HS-27A (cell line): ENCODE measurements around the gene MSH3.
"Not testable (repeated sequence)": the region's sequence is repeated elsewhere in the genome, so short reads cannot be mapped to it uniquely, and the experiment has no call there.

Experiments used
- DNase-seq: peaks from one replicate; pipeline ENCODE4 v3.0.0-alpha.2; 2012; ENCODE audit warnings: low read depth, missing footprints

The MSH3 gene

DNA sequence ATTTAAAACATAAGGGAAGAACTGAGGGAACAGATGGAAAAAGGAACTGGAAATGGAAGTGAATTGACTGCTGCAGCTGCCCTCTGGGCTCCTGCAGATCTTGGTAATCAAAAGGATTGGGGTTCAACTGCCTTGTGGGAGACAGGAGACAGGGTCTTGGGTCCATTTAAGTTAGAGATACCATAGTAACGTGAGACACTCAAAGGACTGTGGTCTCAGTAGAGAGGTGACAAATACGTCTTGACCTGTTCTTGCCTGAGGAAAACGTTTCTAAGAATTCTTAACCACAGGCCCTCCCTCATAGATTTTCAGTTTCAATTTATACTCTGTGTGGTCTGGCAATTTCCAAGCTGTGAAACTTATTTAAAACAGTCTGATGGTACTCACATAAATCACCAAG is 101.2 kb downstream of the MSH3 start:
- DNase-seq, result no peak

DNA sequence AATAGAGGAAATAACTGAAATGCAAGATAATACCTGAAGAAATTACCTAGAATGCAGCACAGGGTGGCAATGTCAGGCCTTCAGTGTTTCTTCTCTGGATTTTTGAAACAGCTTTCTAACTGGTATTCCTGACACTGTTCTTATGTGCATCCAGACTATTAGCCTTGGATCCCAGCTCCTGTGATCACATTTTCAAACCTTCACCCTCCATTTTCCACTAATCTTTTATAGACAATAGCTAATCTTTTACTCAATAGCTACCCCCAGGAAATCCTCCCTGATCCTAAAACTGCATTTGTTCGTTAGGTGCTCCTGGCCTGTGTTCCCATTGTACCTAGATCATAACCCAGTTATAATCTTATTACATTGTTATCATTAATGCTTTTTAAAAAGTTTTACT is 101.8 kb downstream of the MSH3 start:
- DNase-seq, result no peak

DNA sequence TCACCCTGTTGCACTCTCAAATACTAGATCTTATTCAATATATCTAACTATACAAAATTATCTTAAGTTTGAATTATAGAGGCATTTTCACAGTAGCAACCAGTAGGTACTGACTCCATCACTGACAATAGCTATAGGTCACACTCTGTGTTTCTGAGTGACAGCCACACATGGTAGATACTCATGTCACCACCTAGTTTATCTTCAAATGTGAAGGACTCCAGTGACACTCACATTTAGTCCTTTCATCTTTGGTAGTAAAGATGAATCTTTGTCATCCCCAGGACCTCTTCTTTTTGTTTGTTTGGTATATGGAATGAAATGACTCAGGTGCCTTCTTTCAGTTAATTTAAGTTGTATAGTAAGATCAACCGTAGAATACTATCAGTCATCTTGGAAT is 102.8 kb downstream of the MSH3 start:
- DNase-seq, result no peak

DNA sequence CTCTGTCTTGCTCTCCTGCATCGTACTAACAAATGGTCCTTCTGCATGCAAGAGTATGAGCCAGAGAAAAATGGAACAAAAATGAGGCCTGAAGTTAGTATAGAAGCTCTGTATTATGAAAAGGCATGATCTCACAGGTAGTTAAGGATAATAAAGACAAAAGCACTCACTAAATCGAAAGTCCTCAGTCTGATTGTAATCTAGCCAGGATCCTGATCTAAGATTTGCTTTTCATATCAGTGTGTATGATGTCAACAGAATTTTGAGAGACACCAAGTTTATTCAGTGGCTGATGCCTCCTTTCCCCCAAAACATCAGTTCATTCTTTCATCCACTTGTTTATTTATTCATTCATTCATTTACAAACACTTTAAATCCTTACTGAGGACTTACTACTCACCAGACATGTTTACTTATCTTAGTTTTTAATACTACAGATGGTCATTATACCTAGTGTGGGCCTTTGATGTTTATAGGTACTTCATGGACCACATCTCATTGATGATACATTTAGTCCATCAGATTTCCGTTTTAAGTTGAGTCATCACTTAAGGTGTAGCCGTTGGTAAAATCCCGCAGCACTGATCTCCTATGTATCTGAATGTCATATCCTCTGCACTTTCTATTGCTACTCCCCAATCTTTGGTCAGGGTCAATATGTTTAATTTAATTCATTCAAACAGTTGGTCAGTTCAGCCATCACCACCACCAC is 105.6 kb downstream of the MSH3 start:
- DNase-seq, result no peak

DNA sequence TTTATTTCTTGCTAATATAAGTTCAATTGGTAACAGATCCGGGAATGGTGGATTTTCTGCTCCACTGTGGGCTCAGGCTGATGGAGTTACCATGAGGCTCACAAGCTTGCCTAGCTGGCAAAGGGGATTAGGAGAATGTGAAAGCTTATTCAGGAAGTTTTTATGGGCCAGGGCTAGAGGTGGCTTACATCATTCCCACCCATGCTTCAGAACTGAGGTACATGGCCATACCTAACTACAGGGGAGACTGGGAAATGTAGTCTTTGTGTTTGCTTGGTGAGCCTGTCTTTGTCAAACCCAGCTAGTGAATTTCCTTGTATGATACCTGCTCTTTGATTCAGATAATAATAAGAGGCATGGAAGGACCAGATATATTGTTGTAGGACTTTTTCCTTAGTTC is 106.2 kb downstream of the MSH3 start:
- no peak for DNase-seq

DNA sequence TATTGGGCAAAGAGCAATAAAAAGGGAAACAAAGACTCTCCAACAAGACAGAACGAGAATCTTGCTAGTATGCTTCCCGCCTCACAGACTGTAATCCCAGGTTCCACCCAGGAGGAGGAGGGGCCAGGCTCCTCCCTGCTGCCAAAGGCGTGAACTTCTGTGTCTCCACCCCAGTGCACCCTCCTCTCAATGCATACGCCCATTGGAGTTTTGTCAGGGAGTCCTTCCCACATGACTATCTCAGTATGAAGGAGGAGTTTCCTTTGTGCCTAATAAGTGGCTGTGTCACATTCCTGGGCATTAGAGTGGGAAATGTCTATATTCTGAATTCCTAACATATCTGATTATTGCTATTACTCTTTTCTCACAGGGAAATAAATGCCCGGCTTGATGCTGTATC is 106.7 kb downstream of the MSH3 start:
- DNase-seq, result no peak

DNA sequence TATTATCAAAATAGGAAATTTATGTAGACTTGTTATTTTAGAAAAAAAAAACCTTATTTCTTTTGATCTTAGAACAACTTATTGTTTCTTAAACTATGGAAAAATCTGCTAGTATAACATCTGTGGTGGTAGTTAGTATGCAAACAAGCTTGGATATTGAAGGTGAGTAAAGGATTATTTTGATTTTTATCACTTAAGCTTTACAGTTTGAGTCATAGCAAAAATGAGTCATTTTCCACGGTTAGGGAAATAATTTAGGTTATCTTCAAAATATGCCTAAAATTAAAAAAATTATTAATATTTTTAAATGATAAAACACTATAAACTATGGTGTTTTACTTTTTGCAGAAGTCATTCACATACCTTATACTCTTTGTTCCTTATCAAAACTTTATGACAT is 107.5 kb downstream of the MSH3 start:
- DNase-seq, result no peak

DNA sequence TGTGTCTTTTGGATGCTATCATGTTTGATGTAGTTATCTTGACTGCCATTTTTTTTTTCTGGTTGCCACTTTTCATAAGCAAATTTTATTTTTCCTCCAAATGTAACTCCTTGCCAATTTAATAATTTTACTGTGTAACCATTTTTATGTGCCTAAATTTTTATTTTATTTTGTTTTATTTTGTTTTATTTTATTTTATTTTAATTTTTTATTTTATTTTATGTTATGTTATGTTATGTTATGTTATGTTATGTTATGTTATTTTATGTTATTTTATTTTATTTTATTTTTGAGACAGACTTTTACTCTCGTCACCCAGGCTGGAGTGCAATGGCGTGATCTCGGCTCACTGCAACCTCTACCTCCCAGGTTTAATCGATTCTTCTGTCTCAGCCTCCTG is 108.1 kb downstream of the MSH3 start:
- DNase-seq, result no peak

DNA sequence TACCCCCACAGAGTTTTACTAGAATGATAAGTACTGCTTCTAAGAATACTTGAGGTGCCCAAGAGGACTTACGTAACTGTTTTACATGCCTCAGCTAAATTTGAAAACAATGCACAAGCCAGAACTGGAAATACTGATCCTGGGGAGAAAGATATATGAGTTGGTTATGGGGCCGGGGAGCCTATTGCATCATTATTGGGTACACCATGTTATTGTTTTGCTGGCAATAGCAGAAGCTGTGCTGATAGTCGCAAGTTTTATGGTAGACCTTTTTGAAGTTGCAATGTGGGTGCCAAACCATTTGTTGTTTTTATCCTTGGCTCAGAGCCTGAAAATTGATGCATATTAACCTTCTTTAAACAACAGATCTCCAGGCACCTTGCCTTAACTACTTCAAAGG is 108.8 kb downstream of the MSH3 start:
- no peak for DNase-seq

DNA sequence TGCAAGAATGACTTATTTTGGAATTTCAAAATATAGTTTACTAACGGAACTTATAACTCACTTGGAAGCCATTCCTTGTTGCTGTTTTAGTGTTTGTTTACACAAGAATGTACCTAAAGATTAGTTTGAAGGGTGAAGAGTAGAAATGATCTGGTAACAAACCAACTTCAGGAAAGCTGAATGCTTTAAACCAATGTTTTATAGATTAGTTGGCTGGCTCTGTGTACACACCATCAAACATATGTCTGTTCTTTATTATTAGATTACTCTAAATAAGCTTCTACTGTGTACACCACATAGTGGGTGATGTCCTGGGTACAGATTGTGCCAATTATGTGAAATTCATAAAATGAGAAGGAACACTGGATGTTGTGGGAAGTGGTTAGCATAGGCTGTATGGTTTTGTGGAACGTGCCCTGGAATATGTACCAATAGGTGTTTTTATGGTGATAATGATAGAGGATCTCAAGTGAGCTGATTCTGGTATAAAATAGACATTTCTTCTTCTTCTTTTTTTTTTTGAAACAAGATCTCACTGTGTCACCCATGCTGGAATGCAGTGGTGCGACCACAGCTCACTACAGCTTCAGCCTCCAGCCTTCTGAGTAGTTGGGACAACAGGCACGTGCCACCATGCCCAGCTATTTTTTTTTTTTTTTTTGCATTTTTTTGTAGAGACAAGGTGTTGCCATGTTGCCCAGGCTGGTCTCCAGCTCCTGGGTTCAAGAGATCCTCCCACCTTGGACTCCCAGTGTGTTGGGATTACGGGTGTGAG is 109.6 kb downstream of the MSH3 start:
- no peak for DNase-seq

DNA sequence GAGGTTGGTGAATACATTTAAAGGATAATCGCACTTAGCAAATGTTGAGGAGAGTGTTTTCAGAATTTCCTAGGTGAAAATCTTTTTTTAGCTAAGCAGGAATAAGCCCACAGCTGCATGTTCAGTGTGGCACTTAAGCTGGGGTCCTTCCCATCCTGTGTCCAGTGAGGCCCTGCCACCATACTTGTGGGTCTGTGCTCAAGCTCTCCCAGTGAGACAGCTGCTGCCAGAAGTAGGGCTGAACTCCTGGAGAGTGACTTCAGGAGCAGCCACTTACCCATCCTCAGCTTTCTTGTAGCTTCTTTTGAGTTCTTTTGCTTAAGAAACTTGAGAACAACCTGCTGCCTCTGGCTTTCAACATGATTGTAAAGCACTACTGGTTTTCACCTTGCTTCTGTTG is 110.3 kb downstream of the MSH3 start:
- DNase-seq, result no peak

DNA sequence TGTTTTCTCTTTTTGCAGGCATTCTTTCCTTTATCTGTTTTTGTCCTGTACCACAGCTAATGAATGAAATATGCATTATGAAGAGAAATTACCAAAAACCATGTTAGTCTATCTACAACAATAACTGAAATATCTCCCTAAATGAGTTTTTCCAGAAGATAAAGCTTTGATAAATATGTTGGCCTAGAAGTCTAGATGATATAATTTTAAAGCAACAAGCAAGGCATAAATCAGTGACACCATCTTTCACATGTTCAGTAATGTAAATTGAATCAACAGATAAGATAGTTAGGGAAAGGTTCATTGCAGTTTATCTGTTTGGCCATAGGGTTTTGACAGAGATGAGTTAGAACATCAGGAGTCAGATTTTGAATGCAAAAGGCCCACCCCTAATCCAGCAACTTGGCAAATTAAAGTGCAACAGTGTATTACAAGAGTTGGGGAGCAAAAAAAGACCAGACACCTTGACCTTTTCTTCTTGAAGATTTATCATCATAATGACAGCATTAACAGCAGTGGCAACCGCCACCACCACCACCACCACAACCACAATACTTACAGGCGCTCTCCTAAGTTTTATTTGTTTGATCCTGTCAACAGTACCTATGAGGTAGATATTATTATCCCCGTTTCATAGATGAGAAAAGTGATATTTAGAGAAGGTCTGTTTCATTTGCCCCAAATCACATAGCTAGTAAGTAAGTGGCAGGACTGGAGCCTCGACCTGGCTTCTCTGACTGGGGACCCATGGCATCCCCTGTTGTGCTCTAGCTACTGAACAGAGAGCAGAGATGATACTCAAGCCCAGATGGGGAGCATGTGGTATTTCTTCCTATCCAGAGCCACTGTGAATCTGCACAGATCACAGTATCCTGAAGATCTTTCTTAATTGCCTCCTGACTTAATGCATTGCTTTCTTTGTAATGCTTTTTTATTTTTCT is 123.2 kb downstream of the MSH3 start:
- DNase-seq, result no peak

DNA sequence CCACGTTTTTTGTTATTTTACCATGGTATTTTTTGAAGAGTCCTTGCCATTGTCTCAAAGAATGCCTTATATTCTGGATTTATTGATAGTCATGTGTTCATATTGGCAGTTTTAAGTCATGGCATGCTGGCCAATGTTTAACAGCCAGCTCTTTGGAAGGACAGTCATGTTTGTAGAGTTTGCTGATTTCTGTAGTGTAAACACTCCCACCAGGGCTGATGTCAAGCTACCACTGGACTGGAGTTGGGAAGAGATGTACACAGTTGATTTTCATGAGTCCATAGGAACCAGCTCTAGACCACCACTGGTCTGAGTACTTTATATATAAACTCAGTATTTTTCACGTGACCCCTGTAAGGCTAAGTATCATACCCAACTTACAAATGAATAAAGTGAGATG is 125.6 kb downstream of the MSH3 start:
- no peak for DNase-seq

DNA sequence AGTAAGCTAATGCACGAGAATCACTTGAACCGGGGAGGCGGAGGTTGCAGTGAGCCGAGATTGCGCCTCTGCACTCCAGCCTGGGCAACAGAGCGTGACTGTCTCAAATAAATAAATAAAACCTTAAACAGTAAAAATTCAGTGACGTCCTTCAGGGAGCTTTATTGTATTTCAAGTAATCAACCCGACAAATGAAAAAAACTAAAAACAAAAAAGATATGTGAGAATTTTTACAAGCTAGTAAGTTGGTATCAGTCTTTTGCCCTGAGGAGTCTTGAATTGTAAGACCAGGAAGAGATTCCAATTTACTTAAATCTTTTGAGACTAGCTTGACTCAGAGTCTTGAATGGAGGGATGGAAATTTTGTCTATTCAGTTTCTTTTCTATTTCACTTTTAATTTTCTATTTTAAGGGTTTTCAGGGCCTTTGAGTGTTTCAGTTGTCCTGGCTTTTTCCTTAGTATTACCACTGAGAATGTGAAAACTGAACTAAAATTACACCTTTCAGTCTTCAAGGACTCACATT is 126.4 kb downstream of the MSH3 start:
- DNase-seq, result no peak

DNA sequence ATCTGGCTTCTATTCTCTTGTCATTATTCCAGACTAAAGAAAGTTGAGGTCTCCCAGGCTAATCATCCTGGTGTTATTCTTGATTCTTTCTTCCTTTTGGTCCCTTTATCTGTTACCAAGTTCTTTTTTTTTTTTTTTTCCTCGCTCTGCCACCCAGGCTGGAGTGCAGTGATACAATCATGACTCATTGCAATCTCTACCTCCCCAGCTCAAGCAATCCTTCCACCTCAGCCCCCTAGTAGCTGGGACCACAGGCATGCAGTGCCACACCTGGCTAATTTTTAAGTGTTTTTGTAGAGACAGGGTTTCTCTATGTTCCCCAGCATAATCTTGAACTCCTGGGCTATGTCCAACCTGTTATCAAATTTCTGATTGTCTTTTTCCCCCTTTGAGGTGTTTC is 126.9 kb downstream of the MSH3 start:
- DNase-seq, result no peak

DNA sequence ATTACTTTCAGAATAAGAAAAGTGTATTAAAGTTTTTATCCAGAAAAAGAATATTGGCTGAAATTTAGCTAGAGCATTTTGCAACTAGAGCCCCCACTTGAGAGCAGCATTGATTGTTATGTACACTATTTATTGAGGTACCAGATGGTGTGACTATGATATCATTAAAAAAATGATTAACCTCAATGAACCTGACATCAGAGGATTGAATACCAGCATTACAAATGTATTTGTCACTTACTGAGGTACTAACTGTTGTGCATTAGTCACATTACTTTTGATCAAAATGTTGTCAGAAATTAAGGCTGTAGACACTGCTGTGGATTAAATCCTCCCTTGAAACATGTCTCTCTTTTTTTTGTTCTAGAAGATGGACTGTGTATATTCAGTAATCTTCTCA is 128.2 kb downstream of the MSH3 start:
- DNase-seq, result no peak

DNA sequence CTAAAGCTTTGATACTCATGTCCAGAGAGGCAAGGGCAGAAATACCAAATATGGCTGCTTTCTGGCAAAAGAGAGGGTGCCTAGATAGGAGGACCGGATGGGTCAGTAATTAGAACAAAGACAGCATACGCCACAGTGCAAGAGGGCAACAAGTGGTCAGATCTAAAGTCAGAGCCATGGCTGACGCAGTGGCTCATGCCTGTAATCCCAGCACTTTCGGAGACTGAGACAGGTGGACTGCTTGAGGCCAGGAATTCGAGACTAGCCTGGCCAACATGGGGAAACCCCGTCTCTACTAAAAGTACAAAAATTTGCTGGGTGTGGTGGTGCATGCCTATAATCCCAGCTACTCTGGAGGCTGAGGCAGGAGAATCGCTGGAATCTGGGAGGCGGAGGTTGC is 129.3 kb downstream of the MSH3 start:
- DNase-seq, result not testable (repeated sequence)

DNA sequence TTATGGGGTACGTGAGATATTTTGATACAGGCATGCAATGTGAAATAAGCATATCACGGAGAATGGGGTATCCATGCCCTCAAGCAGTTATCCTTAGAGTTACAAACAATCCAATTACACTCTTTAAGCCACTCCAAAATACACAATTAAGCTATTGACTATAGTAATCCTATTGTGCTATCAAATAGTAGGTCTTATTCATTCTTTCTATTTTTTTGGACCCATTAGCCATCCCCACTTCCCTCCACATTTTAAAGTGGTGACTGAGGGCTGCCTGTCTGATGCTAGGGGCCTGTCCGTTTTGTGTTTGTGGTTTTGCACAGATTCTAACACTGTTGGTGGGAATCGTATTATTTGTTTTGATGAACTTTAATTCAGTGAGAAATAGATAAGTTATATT is 130.0 kb downstream of the MSH3 start:
- DNase-seq, result no peak

DNA sequence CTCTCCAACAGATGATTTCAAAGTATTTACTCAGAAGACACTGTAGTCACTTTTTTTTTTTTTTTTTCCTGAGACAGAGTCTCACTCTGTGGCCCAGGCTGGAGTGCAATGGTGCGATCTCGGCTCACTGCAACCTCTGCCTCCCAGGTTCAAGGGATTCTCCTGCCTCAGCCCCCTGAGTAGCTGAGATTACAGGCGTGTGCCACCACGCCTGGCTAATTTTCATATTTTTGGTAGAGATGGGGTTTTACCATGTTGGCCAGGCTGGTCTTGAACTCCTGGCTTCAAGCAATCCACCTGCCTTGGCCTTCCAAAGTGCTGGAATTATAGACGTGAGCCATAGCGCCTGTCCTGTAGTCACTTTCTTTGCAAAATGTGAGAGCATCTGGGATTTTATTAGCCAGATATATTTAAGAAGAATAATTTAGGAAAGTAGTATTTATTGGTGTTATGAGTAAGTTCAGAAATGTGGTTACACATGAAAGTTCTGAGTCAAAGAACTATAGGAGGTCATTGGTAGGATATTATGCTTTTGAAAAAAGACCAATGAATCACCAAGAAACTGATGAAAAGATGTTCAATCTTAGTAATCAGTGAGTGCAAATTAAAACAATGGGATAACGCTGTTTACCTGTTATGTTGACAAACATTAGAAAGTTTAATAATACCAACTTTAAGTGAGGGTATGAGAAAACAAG is 135.0 kb downstream of the MSH3 start:
- not testable (repeated sequence) for DNase-seq

DNA sequence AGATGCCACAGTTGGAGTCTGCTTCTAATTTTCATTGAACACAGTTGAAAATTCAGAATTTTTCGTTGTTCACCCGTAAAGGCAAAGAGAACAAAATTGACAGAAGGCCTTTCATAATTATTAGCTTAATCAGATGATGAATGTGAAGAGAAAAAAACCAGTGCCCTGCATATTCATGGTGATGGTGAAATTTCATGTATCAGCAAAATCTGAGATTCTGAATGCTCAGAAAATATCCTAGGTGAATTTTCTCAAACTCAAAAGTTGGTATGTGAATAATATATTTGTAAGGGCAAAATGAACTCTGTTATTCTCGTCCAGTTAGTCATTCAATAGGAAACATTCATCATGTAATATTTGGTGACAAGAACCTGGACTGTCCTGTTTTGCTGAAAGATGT is 136.2 kb downstream of the MSH3 start:
- no peak for DNase-seq

DNA sequence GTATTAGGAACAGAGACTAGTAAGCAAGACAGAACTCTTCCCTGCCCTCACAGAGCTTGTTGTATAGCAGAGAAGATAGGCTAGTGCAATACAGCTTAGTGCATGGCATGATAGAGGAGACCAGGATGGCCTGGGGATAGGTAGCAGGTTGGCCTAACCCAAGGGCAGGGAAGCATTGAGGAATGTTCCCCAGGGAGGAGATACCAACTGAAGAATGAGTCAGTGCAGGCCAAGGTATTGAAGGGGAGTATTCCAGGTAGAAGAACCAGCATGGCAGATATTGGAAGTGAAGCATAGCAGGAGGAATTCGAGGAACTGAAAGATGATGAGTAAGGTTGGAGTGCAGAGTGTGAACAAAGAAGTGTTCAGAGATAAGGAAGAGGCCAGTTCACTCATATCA is 138.9 kb downstream of the MSH3 start:
- no peak for DNase-seq

DNA sequence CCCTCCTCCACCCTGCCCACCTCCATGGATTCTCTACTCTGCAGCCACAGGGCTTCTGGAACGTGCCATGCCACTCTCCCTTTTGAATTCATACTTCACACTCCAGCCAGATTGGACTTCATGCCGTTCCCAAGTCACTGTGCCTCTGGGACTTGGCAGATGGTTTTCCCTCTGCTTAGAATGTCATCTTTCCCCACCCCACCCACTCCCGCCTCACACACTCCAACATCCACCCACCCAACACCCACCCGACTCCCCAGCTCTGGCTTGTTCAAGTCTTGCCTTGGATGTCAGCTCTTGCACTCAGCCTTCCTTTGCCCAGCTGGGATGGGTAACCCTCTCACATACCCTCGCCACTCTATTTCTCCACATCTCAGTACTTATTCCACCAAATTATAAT is 142.4 kb downstream of the MSH3 start:
- DNase-seq, result no peak
